Psoas muscle (tissue), 8 donors: ENCODE results near the gene LOXL1. TPM values are rescaled to one million over a fixed set of nuclear protein-coding genes. Genes with fewer than 3 reads are reported as not detected.
A peak's percentile ranks its signal among the peaks of the same experiment; 100 is the strongest.

Experiments used
- ATAC-seq, 4 donors: fragments of 200-7000 bp; cut with Tn5 transposase; one replicate each; pipeline ENCODE4 v1.9.1; 2020; ENCODE audit warnings: moderate library complexity in 3 of 4, mild to moderate bottlenecking in 2 of 4
- DNase-seq, 2 donors: peaks; one replicate each; pipeline ENCODE4 v3.0.0-alpha.2; 2020
- H3K27ac ChIP-seq: fragments of 200-600 bp; one replicate; pipeline ENCODE4 v1.8.0; 2022
- H3K27me3 ChIP-seq, 3 donors: fragments of 200-600 bp in 1 of 3; one replicate each; pipeline versions ENCODE4 v1.6.1 to v1.8.0; 2013 to 2022; ENCODE audit warnings: low read length in 2 of 3, mild to moderate bottlenecking in 2 of 3, moderate library complexity in 1 of 3; ENCODE audit not compliant: insufficient read depth in 3 of 3
- H3K36me3 ChIP-seq, 2 donors: fragments of 200-600 bp in 1 of 2; one replicate each; pipeline versions ENCODE4 v1.6.1 to v1.8.0; 2013 to 2022; ENCODE audit warnings: low read depth in 1 of 2, mild to moderate bottlenecking in 1 of 2, moderate library complexity in 1 of 2; ENCODE audit not compliant: insufficient read depth in 1 of 2
- H3K4me1 ChIP-seq: fragments of 200-600 bp; one replicate; pipeline ENCODE4 v1.8.0; 2022
- H3K4me3 ChIP-seq: fragments of 200-600 bp; one replicate; pipeline ENCODE4 v1.8.0; 2022; ENCODE audit warnings: mild to moderate bottlenecking
- H3K9me3 ChIP-seq: fragments of 200-600 bp; one replicate; pipeline ENCODE4 v1.8.0; 2022
- CTCF ChIP-seq: fragments of 200-600 bp; IDR thresholded peaks from one replicate; pipeline ENCODE4 v1.8.0; 2022; ENCODE audit warnings: antibody characterized with exemption
- WGBS, 3 donors: extraction: QIAGEN DNeasy Blood & Tissue Kit; methylation state at CpG; one replicate each; pipeline versions ENCODE4 v1.1.6 to v1.1.7; 2013; 5-methylcytosine and 5-hydroxymethylcytosine counted together
- intact Hi-C, 2 donors: fragments of 100-400 bp; cut with DNase I; formaldehyde crosslinking; loops; one replicate each; pipeline versions ENCODE4 v1.11.0 to v1.14.2; 2022
- polyA plus RNA-seq, 3 donors: library from polyadenylated mRNA; stranded (reverse); fragments of 200-250 nt; gene quantifications; one replicate each; pipeline ENCODE4 v1.2.3, GENCODE V29; 2013
- total RNA-seq, 4 donors: library from RNA; stranded (reverse); fragmentation: NEBNext Ultra II Directional in 2 of 4; extraction: Animal tissue kit (Norgen Biotek cat#: 25700) in 2 of 4; gene quantifications; one replicate each; pipeline versions ENCODE4 v1.2.1 to v1.2.4, GENCODE V29; 2021 to 2023
- donor health status: healthy with polysubstance abuse.
- donor health status: DM: no; HTN: no; CAD: no; lungs with moderate emphysema.
- donor health status: Bipolar disorder and iron deficiency.
- donor health status: healthy.
- donor health status: DM: yes; HTN: yes; CAD: no.
- donor health status: DM: no; HTN: no; CAD: no.
- donor health status: DM: no; HTN: no; CAD: no.
- donor health status: DM: yes; HTN: yes; CAD: no.

Gene LOXL1
- total and polyA plus RNA-seq, 7 donors, result 1.6 to 8.7 (median 5.1) TPM

GRCh38 chr15:73888224-73889041, 37.8 kb upstream of the LOXL1 start:
- no peaks in the 10 kb centered on the region for H3K4me1 ChIP-seq
- H3K9me3 ChIP-seq, result no peaks in the 10 kb centered on the region
- no peak for ATAC-seq
- intact Hi-C loops, result no loop called here
- peaks cover 0 to 9% (median 5%) of the 10 kb centered on the region in 3 donors for H3K27me3 ChIP-seq
- no peak for TF ChIP-seq CTCF
- WGBS, 3 donors, result 69 to 72% (median 70%) methylated on average over 10 of the region's 10 CpGs
- H3K27ac ChIP-seq, result no peak overlapping the region
- no peak overlapping the region for H3K4me3 ChIP-seq
- H3K36me3 ChIP-seq, result no peaks in the 10 kb centered on the region
- no peak for DNase-seq

- intact Hi-C loops, result no loop called here
- no peak for DNase-seq
- no peak for TF ChIP-seq CTCF
Observed at GRCh38 chr15:73889053-73889761, 37.1 kb upstream of the LOXL1 start.

GRCh38 chr15:73889762-73890124, 36.5 kb upstream of the LOXL1 start:
- Histone ChIP-seq H3K27me3 (peaks cover 0 to 9% (median 2%) of the 10 kb centered on the region in 3 donors), H3K4me1 (no peaks in the 10 kb centered on the region), H3K9me3 (no peaks in the 10 kb centered on the region), H3K4me3 (no peak overlapping the region), H3K36me3 (no peaks in the 10 kb centered on the region), H3K27ac (no peak overlapping the region)
- TF ChIP-seq CTCF, result no peak
- 50 to 64% (median 58%) methylated on average over 1 of the region's 1 CpG for WGBS, 3 donors
- ATAC-seq (no peak), DNase-seq (no peak)
- intact Hi-C loops, result no loop called here

More at GRCh38 chr15:73889053-73889761, 37.1 kb upstream of the LOXL1 start:
- Histone ChIP-seq H3K4me1 (no peaks in the 10 kb centered on the region), H3K27ac (no peak overlapping the region), H3K27me3 (peaks cover 0 to 9% (median 2%) of the 10 kb centered on the region in 3 donors), H3K36me3 (no peaks in the 10 kb centered on the region), H3K4me3 (no peak overlapping the region), H3K9me3 (no peaks in the 10 kb centered on the region)
- 71 to 74% (median 72%) methylated on average over 6 of the region's 6 CpGs for WGBS, 3 donors
- ATAC-seq, result no peak

- peaks cover 0 to 9% (median 2%) of the 10 kb centered on the region in 3 donors for H3K27me3 ChIP-seq
Observed at GRCh38 chr15:73891328-73892315, 34.6 kb upstream of the LOXL1 start.

More at GRCh38 chr15:73891328-73892315, 34.6 kb upstream of the LOXL1 start:
- TF ChIP-seq CTCF, result no peak
- Histone ChIP-seq H3K4me1 (no peaks in the 10 kb centered on the region), H3K36me3 (no peaks in the 10 kb centered on the region), H3K4me3 (no peak overlapping the region), H3K27ac (no peak overlapping the region), H3K9me3 (no peaks in the 10 kb centered on the region)
- 73 to 77% (median 74%) methylated on average over 11 of the region's 11 CpGs for WGBS, 3 donors
- intact Hi-C loops, result no loop called here
- DNase-seq (no peak), ATAC-seq (peak in 1 of 4 donors; percentile 23)
